ENCODE data around the gene GRIK1.

Gene GRIK1

DNA sequence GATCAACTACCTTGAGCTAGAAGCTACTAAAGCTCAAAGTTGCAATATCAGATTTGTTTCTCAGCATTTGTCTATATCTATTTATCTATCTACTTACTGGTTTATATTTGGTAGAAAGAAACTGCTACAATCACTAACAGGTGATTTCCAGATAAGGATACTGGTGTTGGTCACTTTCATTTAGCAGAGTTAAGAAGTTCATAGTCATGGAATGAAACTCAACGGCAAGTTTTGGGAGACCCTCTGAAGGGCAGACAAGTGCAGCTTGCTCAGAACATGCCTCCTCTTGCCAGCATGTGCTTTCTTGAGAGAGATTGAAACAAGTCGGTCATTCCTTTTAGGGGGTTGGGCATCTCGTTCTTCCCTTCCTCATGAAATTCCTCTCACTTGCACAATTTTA lies 296.5 kb downstream of the GRIK1 start:
- no peak overlapping the region for H3K4me3 ChIP-seq (ENCODE audit: low read length)
- TF ChIP-seq ZNF274 (IDR thresholded peaks at IDR 0.05; ENCODE audit: low read depth, low read length) = no peak

GRCh38 chr21:29642551-29643245 lies 297.1 kb downstream of the GRIK1 start:
- H3K4me3 ChIP-seq (ENCODE audit: low read length) = no peak overlapping the region
- TF ChIP-seq ZNF274 (IDR thresholded peaks at IDR 0.05; ENCODE audit: low read depth, low read length) = no peak

GRCh38 chr21:29641635-29642550 lies 297.9 kb downstream of the GRIK1 start:
- TF ChIP-seq ZNF274 (IDR thresholded peaks at IDR 0.05; ENCODE audit: low read depth, low read length) = no peak
- H3K4me3 ChIP-seq (ENCODE audit: low read length) = no peak overlapping the region

GRCh38 chr21:29641001-29641634 lies 298.7 kb downstream of the GRIK1 start:
- TF ChIP-seq ZNF274 (IDR thresholded peaks at IDR 0.05; ENCODE audit: low read depth, low read length) = no peak
- no peak overlapping the region for H3K4me3 ChIP-seq (ENCODE audit: low read length)

GRCh38 chr21:29640080-29640508 lies 299.7 kb downstream of the GRIK1 start:
- TF ChIP-seq ZNF274 (IDR thresholded peaks at IDR 0.05; ENCODE audit: low read depth, low read length) = no peak
- no peak overlapping the region for H3K4me3 ChIP-seq (ENCODE audit: low read length)

GRCh38 chr21:29639366-29640079 lies 300.3 kb downstream of the GRIK1 start:
- no peak for TF ChIP-seq ZNF274 (IDR thresholded peaks at IDR 0.05; ENCODE audit: low read depth, low read length)
- H3K4me3 ChIP-seq (ENCODE audit: low read length) = no peak overlapping the region

- no peak for TF ChIP-seq ZNF274 (IDR thresholded peaks at IDR 0.05; ENCODE audit: low read depth, low read length)
- no peak overlapping the region for H3K4me3 ChIP-seq (ENCODE audit: low read length)
These were observed 301.0 kb downstream of the GRIK1 start for GRCh38 chr21:29638761-29639327.

DNA sequence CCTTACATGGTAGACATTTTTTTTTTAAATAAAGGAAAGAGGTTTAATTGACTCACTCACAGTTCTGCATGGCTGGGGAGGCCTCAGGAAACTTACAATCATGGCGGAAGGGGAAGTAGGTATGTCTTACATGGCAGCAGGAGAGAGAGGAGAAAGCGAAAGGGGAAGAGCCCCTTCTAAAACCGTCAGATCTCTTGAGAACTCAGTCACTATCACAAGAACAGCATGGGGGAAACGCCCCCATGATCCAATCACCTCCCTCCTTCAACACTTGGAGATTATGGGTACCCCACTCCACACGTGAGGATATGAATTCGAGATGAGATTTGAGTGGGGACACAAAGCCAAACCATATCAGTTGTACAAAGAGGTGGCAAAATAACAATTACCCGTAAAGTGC lies 301.7 kb downstream of the GRIK1 start:
- H3K4me3 ChIP-seq (ENCODE audit: low read length) = no peak overlapping the region
- TF ChIP-seq ZNF274 (IDR thresholded peaks at IDR 0.05; ENCODE audit: low read depth, low read length) = no peak

- H3K4me3 ChIP-seq (ENCODE audit: low read length) = no peak overlapping the region
- no peak for TF ChIP-seq ZNF274 (IDR thresholded peaks at IDR 0.05; ENCODE audit: low read depth, low read length)
These were observed 302.2 kb downstream of the GRIK1 start for GRCh38 chr21:29637553-29637952.

- no peak overlapping the region for H3K4me3 ChIP-seq (ENCODE audit: low read length)
- no peak for TF ChIP-seq ZNF274 (IDR thresholded peaks at IDR 0.05; ENCODE audit: low read depth, low read length)
These were observed 302.7 kb downstream of the GRIK1 start for GRCh38 chr21:29637134-29637533.

- no peak overlapping the region for H3K4me3 ChIP-seq (ENCODE audit: low read length)
- no peak for TF ChIP-seq ZNF274 (IDR thresholded peaks at IDR 0.05; ENCODE audit: low read depth, low read length)
These were observed 305.4 kb downstream of the GRIK1 start for GRCh38 chr21:29634418-29634817.

- no peak overlapping the region for H3K4me3 ChIP-seq (ENCODE audit: low read length)
- no peak for TF ChIP-seq ZNF274 (IDR thresholded peaks at IDR 0.05; ENCODE audit: low read depth, low read length)
These were observed 306.0 kb downstream of the GRIK1 start for GRCh38 chr21:29633756-29634155.

GRCh38 chr21:29630441-29630840 lies 309.4 kb downstream of the GRIK1 start:
- TF ChIP-seq ZNF274 (IDR thresholded peaks at IDR 0.05; ENCODE audit: low read depth, low read length) = no peak
- no peak overlapping the region for H3K4me3 ChIP-seq (ENCODE audit: low read length)

DNA sequence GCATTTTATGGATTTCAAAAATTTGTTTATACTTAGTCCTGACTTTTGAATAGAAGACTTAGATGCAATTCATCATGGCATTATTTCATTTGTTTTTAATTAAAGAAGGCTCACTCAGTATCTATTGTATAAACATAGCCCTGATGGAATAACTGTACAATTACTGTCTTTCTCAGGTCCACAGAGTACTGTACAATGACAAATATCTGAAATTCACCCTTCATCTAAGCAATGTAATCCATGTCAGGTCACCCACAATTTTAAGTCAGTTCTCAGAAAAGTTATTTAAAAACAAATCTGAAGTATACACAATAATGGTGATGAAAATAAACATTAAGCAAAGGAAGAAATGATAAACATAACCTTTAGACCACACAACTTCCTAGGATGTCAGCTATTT lies 311.9 kb downstream of the GRIK1 start:
- TF ChIP-seq ZNF274 (IDR thresholded peaks at IDR 0.05; ENCODE audit: low read depth, low read length) = no peak
- H3K4me3 ChIP-seq (ENCODE audit: low read length) = no peak overlapping the region

Measured in GM08714 (cell line).